Cardiac septum (tissue), 1 donor: ENCODE results near the gene BCL6B. TPM values are rescaled to one million over a fixed set of nuclear protein-coding genes. Genes with fewer than 3 reads are reported as not detected.
"Not testable (repeated sequence)": the region's sequence is repeated elsewhere in the genome, so short reads cannot be mapped to it uniquely, and the experiment has no call there.

Experiments used
- DNase-seq: peaks from one replicate; pipeline ENCODE4 v3.0.0-alpha.2; 2020; ENCODE audit warnings: low spot score
- intact Hi-C: fragments of 100-400 bp; cut with DNase I; formaldehyde crosslinking; loops from one replicate; pipeline ENCODE4 v1.14.0; 2022
- long read RNA-seq: library from polyadenylated mRNA; unstranded; transcript quantifications from one replicate; pipeline ENCODE4 v2.0.0, GENCODE V29; 2021
- total RNA-seq: library from RNA; stranded (reverse); fragmentation: NEBNext Ultra II Directional; extraction: Animal tissue kit (Norgen Biotek cat#: 25700); gene quantifications from one replicate; pipeline ENCODE4 v1.2.1, GENCODE V29; 2021
- donor health status: DM: no; HTN: no; CAD: no.

BCL6B gene
- total RNA-seq: 8.8 TPM
- long read RNA-seq, partial matches to known transcripts: 5 of 6 reads
- long read RNA-seq, other reads (novel, unspliced or antisense): 1 of 6 reads

DNA sequence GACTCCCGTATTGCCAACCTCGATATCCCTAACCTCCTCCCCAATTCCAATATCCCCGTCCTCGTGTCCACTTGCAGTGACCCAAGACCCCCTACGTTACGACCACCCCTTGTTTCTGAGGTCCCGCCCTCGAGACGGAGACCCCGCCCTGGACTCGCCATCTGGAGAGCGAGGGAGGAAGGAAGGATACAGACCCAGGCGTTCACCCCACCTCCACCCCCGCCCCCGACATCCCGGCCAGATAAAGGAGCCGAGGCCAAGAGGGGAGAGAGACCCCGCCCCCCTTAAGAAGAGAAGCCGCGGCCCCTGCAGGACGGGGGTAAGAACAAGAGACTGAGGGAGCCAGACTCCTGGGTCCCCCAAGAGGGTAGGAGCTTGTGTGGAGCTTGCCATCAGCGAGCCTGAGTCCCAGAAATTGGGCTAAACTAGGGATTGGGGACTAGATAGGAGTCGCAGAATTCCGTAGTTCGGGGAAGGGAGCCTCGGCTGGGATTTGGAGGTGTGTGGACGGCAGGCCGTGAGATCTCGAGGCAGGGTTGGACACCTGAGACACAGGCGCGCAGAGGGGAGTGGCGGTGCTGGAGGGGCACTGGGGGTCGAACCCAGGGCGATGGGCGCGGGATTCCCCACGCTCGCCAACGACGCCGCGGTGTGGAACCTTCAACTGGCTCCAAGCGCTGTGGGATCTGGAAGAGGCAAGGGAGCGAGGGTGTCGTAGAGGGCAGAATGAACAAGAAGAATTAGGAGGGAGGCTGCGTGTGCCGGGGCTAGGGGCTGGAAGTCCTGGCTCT, at the start of gene BCL6B:
Gene BCL6B (plus strand): TSS at position 270 of the 791 bp plus-strand sequence. CDS start 622 bp downstream, outside the sequence.
- intact Hi-C loops: loop anchor here (5.0 kb wide), 1 partner anchor 271 kb away; no protein-coding TSS in a partner anchor

DNA sequence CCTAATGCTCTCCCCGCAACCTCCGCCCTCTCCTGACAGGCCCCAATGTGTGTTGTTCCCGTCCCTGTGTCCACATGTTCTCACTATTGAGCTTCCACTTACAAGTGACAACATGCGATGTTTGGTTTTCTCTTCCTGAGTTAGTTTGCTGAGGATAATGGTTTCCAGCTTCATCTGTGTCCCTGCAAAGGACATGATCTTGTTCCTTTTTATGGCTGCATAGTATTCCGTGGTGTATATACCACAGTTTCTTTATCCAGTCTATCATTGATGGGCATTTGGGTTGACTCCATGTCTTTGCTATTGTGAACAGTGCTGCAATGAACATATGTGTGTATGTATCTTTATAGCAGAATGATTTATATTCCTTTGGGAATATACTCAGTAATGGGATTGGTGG, 43.4 kb upstream of the BCL6B start:
- DNase-seq, intact Hi-C loops: not testable (repeated sequence)

More for the DNA sequence above, at the start of gene BCL6B:
- DNase-seq: peak; percentile 76

DNA sequence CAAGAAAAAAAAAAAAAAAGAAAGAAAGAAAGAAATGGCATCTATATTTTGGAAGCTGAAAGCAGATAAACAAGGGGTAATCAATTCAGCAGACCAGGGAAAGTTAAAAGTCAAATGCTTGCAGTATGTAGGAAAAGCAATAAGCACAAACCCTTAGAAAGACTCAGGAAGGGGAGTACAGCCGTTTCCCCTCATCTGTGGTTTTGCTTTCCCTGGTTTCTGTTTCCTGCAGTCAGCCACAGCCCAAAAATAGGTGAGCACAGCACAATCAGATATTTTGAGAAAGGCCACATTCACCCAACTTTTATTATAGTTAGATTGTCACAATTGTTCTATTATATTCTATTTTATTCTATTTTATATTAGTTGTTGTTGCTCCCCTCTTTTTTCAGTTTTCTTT, 41.4 kb upstream of the BCL6B start:
- no peak for DNase-seq
- intact Hi-C loops: no loop called here

DNA sequence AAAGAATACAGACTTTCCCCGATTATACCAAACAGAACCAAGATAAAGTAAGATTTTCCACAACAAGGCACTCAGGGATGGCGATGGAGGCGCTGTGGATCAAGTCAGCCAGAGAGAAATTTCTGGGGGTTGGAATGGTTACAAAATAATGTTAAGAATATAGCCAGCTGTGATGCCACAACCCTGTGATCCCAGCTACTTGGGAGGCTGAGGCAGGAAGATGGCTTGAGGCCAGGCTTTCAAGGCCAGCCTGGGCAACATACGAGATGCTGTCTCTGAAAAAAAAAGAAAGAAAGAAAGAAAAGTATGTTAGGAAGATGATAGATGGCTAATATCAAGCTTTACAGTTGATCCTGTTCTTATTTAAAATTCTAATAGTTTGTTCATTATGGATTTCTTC, 37.6 kb upstream of the BCL6B start:
- no peak for DNase-seq
- intact Hi-C loops: no loop called here

GRCh38 chr17:6986676-6987075, 36.2 kb upstream of the BCL6B start:
- DNase-seq: no peak
- intact Hi-C loops: no loop called here

GRCh38 chr17:6989779-6990178, 33.1 kb upstream of the BCL6B start:
- intact Hi-C loops: no loop called here
- no peak for DNase-seq

DNA sequence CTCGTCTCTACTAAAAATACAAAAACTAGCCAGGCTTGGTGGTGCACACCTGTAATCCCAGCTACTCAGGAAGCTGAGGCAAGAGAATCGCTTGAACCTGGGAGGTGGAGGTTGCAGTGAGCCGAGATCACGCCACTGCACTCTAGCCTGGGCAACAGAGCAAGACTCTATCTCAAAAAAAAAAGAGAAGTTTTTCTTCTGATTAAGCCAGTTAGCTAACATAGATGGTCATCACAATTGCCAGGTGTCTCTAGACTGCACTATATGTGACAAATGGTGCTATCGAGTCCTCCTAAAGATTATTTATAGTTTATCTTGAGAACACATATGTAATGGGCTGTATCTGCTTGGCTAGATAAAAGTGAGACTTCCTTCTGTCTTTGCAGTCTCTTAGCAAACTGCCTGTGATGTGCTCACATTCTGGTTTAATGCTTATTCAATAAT, 29.2 kb upstream of the BCL6B start:
- intact Hi-C loops, DNase-seq: not testable (repeated sequence)

GRCh38 chr17:6994118-6994598, 28.7 kb upstream of the BCL6B start:
- intact Hi-C loops: no loop called here
- DNase-seq: no peak

- no peak for DNase-seq
- intact Hi-C loops: no loop called here
Observed at GRCh38 chr17:6994666-6995256, 28.1 kb upstream of the BCL6B start.

GRCh38 chr17:6995500-6996255, 27.2 kb upstream of the BCL6B start, which contains the start of gene ALOX12:
TSS of gene ALOX12 (plus strand) at chr17:6996049. CDS start at chr17:6996118, 69 bp downstream.
- no peak for DNase-seq

GRCh38 chr17:6996256-6997011, 26.4 kb upstream of the BCL6B start:
- intact Hi-C loops: no loop called here
- DNase-seq: no peak

More at GRCh38 chr17:6995500-6996255, 27.2 kb upstream of the BCL6B start, which contains the start of gene ALOX12:
- intact Hi-C loops: no loop called here

DNA sequence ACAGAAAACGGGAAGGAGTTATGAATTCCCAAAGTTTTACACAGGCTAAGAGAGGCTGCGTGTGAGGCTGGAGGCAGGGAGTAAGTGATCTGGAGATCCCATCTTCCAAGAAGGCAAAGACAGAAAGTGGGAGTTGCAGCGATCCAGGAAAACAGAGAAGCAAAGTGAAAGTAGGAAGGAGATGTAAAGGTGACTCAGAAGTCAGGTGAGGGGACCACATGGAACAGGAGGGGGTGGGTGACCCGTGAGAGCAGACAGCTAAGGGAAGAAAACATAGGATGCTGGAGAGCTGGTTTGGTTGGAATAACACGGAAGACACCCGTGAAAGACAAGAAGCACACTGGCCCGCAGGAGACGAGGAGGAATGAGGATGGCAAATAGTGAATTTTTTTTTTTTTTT, 25.7 kb upstream of the BCL6B start:
- no peak for DNase-seq
- intact Hi-C loops: no loop called here

GRCh38 chr17:6998855-6999508, 23.9 kb upstream of the BCL6B start:
- DNase-seq: no peak
- intact Hi-C loops: no loop called here

DNA sequence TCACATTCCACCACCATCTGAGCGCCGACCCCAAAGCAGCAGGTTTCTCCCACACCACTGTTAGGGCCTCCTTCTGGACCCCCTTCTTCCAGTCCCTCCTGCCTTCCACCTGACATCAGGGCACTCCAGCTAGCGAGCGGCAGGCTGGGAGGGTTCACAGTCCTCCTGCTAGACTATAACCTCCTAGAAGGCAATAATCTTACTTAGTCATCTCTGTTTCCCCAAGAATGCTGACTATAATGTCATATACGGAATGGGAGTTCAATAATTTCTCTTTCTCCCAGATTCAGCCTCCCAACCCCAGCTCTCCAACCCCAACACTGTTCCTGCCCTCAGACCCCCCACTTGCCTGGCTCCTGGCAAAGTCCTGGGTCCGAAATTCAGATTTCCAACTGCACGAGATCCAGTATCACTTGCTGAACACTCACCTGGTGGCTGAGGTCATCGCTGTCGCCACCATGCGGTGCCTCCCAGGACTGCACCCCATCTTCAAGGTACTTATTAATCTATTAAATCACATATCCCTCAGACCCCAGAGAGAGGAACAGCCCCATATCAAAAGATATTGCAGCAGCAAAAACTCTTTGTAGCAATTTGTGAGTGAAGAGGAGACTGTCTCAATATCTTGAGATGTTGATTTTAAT, 21.4 kb upstream of the BCL6B start:
- DNase-seq: no peak
- intact Hi-C loops: loop anchor here (10.0 kb wide), 1 partner anchor 157 kb away; no protein-coding TSS in a partner anchor

DNA sequence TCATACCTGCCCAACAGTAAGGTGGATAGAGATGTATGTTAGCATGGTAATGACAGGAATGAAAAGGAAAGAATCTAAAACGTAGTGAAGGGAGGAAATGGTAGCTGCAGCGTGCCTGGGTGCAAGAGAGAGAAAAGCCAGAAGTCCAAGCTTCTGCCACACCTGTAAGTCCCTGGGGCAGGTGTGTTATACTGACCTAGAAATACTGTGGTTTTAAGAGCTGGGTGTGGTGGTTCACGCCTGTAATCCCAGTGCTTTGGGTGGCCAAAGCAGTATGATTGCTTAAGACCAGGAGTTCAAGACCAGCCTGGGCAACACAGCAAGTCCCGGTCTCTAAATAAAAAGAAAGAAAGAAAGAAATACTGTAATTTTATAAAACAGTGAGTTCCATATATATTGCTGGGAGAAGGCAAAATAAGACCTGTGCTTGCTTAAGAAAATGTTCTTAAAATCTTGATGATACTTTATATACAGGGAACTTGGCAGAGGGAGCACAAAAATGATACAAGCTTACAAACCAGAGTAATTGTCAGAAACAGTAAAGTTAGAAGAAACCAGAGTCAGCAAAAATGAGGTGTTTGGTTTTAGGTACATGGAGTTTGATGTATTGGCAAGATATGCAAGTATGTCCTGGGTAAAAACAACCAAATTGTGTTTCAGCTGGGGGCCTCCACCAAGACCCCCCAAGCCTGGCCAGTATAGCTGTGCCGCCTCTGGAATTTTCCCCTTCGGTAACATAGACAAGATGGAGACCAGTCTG, 20.4 kb upstream of the BCL6B start:
- intact Hi-C loops: loop anchor here (10.0 kb wide), 1 partner anchor 158 kb away; no protein-coding TSS in a partner anchor
- no peak for DNase-seq

DNA sequence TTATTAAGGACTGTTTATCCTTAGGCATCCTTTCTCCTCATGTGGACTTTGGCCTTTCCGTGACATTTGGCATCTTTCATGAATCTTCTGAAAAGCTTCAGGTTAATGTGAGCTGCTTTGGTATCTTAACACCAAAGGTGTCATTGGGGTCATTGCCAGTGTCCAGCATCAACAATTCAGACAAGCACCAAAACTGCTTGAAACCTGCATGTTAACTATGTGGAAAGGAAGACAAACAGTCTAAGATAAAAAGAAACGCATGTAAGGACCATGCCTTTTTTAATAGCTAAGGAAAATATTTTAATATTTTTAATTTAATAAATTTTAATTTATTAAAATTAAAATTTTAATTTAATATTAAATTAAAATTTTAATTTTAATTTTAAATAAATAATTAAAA, 19.1 kb upstream of the BCL6B start:
- intact Hi-C loops: loop anchor here (2.0 to 10.0 kb wide), 2 partner anchors 89 to 159 kb away; no protein-coding TSS in a partner anchor
- no peak for DNase-seq
